Esophagus squamous epithelium (tissue), 4 donors: ENCODE measurements around the gene ADGRF5.

Experiments
- CTCF ChIP-seq, 6 experiments: fragments of 450-650 bp in 4 of 6; fragments of 200-600 bp in 2 of 6; sonication (generic) in 2 of 6; IDR thresholded peaks; one replicate each; pipeline ENCODE4 v1.5.1; 2016 to 2019; ENCODE audit warnings: antibody characterized with exemption in 6 of 6, mild to moderate bottlenecking in 4 of 6, moderate library complexity in 4 of 6
- POLR2A ChIP-seq, 4 donors: fragments of 450-650 bp; IDR thresholded peaks; one replicate each; pipeline ENCODE4 v1.6.1; 2017; ENCODE audit warnings: antibody characterized with exemption in 4 of 4, mild to moderate bottlenecking in 4 of 4, moderate library complexity in 3 of 4

GRCh38 chr6:46933751-46934150 is 12.0 kb upstream of the ADGRF5 start:
- TF ChIP-seq CTCF (IDR thresholded peaks at IDR 0.05) (no peak), POLR2A (IDR thresholded peaks at IDR 0.05) (no peak)
